Measurements from ENCODE around the gene RPRD2. TPM values are rescaled to one million over a fixed set of nuclear protein-coding genes. Genes with fewer than 3 reads are reported as not detected.

RPRD2 gene
- total and polyA plus RNA-seq, 2 experiments from 2014 or later: 16.8 to 20.4 TPM

- TF ChIP-seq CTCF (conservative IDR thresholded peaks at IDR 0.05; ENCODE audit: low read depth in 2 of 2) (no peak), NANOG (IDR thresholded peaks at IDR 0.05; ENCODE audit: borderline replicate concordance) (no peak)
Measured at GRCh38 chr1:150362721-150363425, 1.1 kb upstream of the RPRD2 start (continued).

GRCh38 chr1:150364231-150365003, 470 bp downstream of the RPRD2 start:
- peak overlapping the region; percentile 66; the same call in 1 of the 2 replicates for H2AFZ ChIP-seq
- Mint-ChIP-seq H3K9me3 (no peaks in the 10 kb centered on the region), H3K4me1 (peaks cover 14% of the 10 kb centered on the region), H3K36me3 (ENCODE audit: low read depth) (peaks cover 9% of the 10 kb centered on the region), H3K27me3 (ENCODE audit: insufficient read depth, low read depth, poor library complexity) (peaks cover 8% of the 10 kb centered on the region), H3K4me3 (peak overlapping the region; percentile 98), H3K27ac (peak overlapping the region; percentile 100)
- H3K79me2 ChIP-seq (replicated peaks; ENCODE audit: insufficient read depth): peaks cover 49% of the 10 kb centered on the region
- H3K9me2 ChIP-seq (ENCODE audit: insufficient read depth): no peaks in the 10 kb centered on the region
- peak; percentile 80 for DNase-seq (ENCODE audit: low spot score)
- no peaks in the 10 kb centered on the region for H3K36me3 ChIP-seq (ENCODE audit: insufficient read depth)
- H3K27me3 ChIP-seq (ENCODE audit: insufficient read depth): no peaks in the 10 kb centered on the region
- ATAC-seq: peak; percentile 56
- H3K4me2 ChIP-seq: peak overlapping the region; percentile 86
- TF ChIP-seq EZH2phosphoT487 (IDR thresholded peaks at IDR 0.05; ENCODE audit: unreplicated experiment) (no peak), STAT1 (IDR thresholded peaks at IDR 0.05; ENCODE audit: unreplicated experiment) (no peak), ZNF114 (CRISPR knock-in tag; IDR thresholded peaks at IDR 0.05) (no peak), CTCF (conservative IDR thresholded peaks at IDR 0.05; ENCODE audit: low read depth in 2 of 2) (no peak), ZNF331 (CRISPR knock-in tag; IDR thresholded peaks at IDR 0.05; ENCODE audit: low read depth) (no peak), ETS1 (IDR thresholded peaks at IDR 0.05) (no peak), JUNB (IDR thresholded peaks at IDR 0.05; ENCODE audit: unreplicated experiment) (no peak), POLR2AphosphoS5 (IDR thresholded peaks at IDR 0.05; ENCODE audit: low read depth) (peak; percentile 25; the same call in 1 of the 2 replicates)
- TF ChIP-seq, protein P1, sequence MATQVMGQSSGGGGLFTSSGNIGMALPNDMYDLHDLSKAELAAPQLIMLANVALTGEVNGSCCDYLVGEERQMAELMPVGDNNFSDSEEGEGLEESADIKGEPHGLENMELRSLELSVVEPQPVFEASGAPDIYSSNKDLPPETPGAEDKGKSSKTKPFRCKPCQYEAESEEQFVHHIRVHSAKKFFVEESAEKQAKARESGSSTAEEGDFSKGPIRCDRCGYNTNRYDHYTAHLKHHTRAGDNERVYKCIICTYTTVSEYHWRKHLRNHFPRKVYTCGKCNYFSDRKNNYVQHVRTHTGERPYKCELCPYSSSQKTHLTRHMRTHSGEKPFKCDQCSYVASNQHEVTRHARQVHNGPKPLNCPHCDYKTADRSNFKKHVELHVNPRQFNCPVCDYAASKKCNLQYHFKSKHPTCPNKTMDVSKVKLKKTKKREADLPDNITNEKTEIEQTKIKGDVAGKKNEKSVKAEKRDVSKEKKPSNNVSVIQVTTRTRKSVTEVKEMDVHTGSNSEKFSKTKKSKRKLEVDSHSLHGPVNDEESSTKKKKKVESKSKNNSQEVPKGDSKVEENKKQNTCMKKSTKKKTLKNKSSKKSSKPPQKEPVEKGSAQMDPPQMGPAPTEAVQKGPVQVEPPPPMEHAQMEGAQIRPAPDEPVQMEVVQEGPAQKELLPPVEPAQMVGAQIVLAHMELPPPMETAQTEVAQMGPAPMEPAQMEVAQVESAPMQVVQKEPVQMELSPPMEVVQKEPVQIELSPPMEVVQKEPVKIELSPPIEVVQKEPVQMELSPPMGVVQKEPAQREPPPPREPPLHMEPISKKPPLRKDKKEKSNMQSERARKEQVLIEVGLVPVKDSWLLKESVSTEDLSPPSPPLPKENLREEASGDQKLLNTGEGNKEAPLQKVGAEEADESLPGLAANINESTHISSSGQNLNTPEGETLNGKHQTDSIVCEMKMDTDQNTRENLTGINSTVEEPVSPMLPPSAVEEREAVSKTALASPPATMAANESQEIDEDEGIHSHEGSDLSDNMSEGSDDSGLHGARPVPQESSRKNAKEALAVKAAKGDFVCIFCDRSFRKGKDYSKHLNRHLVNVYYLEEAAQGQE (IDR thresholded peaks at IDR 0.05; ENCODE audit: unreplicated experiment): no peak
- peak overlapping the region; percentile 77 for H3K4me3 ChIP-seq
- 0 out of 2 replicates have a peak, but pooled peaks cover 7% of the 10 kb centered on the region for H3F3A ChIP-seq (replicated peaks; ENCODE audit: low read depth)
- H3K4me1 ChIP-seq (ENCODE audit: insufficient read depth): peaks cover 12% of the 10 kb centered on the region
- H4K20me1 ChIP-seq (replicated peaks; ENCODE audit: insufficient read depth): peaks cover 5% of the 10 kb centered on the region; the same call in 1 of the 2 replicates
- peak overlapping the region; percentile 100 for H3K27ac ChIP-seq (ENCODE audit: low read depth)
